Heart left ventricle (tissue), 16 donors: ENCODE measurements around the gene FOXN3. TPM values are rescaled to one million over a fixed set of nuclear protein-coding genes. Genes with fewer than 3 reads are reported as not detected.
A peak's percentile ranks its signal among the peaks of the same experiment; 100 is the strongest.

ENCODE experiments used
- ATAC-seq, 4 donors: fragments of 200-7000 bp; cut with Tn5 transposase; one replicate each; pipeline ENCODE4 v1.9.1; 2020 to 2022; ENCODE audit warnings: moderate library complexity in 4 of 4, mild to moderate bottlenecking in 3 of 4, moderate number of reproducible peaks in 1 of 4
- DNase-seq, 5 donors: peaks; one replicate each; pipeline ENCODE4 v3.0.0-alpha.2; 2020
- H3K27ac ChIP-seq, 12 donors: fragments of 200-600 bp; sonication (generic) in 4 of 12; one replicate each; pipeline versions ENCODE4 v1.5.0 to v1.8.0; 2016 to 2022; ENCODE audit warnings: mild to moderate bottlenecking in 2 of 12
- H3K27me3 ChIP-seq, 9 donors: fragments of 200-600 bp; sonication (generic) in 2 of 9; one replicate each; pipeline versions ENCODE4 v1.5.1 to v1.8.0; 2016 to 2022; ENCODE audit warnings: mild to moderate bottlenecking in 3 of 9
- H3K36me3 ChIP-seq, 9 donors: fragments of 200-600 bp; sonication (generic) in 2 of 9; one replicate each; pipeline versions ENCODE4 v1.5.0 to v1.8.0; 2018 to 2022; ENCODE audit warnings: mild to moderate bottlenecking in 2 of 9
- H3K4me1 ChIP-seq, 12 donors: fragments of 200-600 bp; sonication (generic) in 4 of 12; one replicate each; pipeline versions ENCODE4 v1.5.0 to v1.8.0; 2016 to 2022; ENCODE audit warnings: mild to moderate bottlenecking in 3 of 12
- H3K4me3 ChIP-seq, 12 donors: fragments of 200-600 bp; sonication (generic) in 4 of 12; one replicate each; pipeline versions ENCODE4 v1.5.0 to v1.8.0; 2017 to 2022; ENCODE audit warnings: mild to moderate bottlenecking in 9 of 12, moderate library complexity in 4 of 12
- H3K9me3 ChIP-seq, 12 donors: fragments of 200-600 bp; sonication (generic) in 4 of 12; one replicate each; pipeline versions ENCODE4 v1.5.0 to v1.8.0; 2016 to 2022; ENCODE audit warnings: mild to moderate bottlenecking in 1 of 12
- POLR2A ChIP-seq, 2 donors: fragments of 450-650 bp; IDR thresholded peaks; one replicate each; pipeline ENCODE4 v1.6.1; 2017; ENCODE audit warnings: antibody characterized with exemption in 2 of 2, mild to moderate bottlenecking in 2 of 2, moderate library complexity in 2 of 2
- WGBS, 4 donors: extraction: QIAGEN DNeasy Blood & Tissue Kit in 2 of 4; methylation state at CpG; one replicate each; pipeline versions ENCODE4 v1.1.5 to v1.1.7; 2013 to 2018; 5-methylcytosine and 5-hydroxymethylcytosine counted together
- intact Hi-C, 10 donors: fragments of 100-400 bp; cut with DNase I; formaldehyde crosslinking; loops; one replicate each; pipeline versions ENCODE4 v1.11.1 to v1.14.2; 2022
- polyA plus RNA-seq, 2 donors: library from polyadenylated mRNA; stranded (reverse); fragments of 200-250 nt; gene quantifications; one replicate each; pipeline ENCODE4 v1.2.3, GENCODE V29; 2013
- total RNA-seq, 9 donors: library from RNA; depleted of rRNA in 2 of 9; stranded (reverse); fragments of >200 nt in 2 of 9; fragmentation: NEBNext Ultra II Directional in 3 of 9; extraction: Animal tissue kit (Norgen Biotek cat#: 25700) in 3 of 9; gene quantifications; one replicate each; pipeline versions ENCODE4 v1.1.0 to v1.2.4, GENCODE V29; 2016 to 2023
- TF ChIP-seq, protein P1 (sequence below), 12 donors: fragments of 200-600 bp; sonication (generic) in 4 of 12; IDR thresholded peaks; one replicate each; pipeline versions ENCODE4 v1.5.0 to v1.8.0; 2018 to 2022; ENCODE audit warnings: antibody characterized with exemption in 12 of 12, mild to moderate bottlenecking in 5 of 12
- donor health status: ischemic (EF 13 %, LVEDD 7.1; RV severe dilation, severe dysfunction).
- donor health status: healthy with polysubstance abuse.
- donor health status: DM: no; HTN: yes; CAD: no.
- donor health status: DM: no; HTN: no; CAD: no.
- donor health status: ischemic (EF 25% LVEDD 6.9; RV normal size, moderate dysfunction).
- donor health status: ischemic (EF 25% LVEDD 5.7; RV mildly dilated, moderate dysfunction).
- donor health status: healthy.
- donor health status: DM: yes; HTN: yes; CAD: no.
- donor health status: ischemic (EF 35%, LVEDD 5.7; RV mildly dilated, moderate dysfunction).
- donor health status: nonischemic (EF 11% LVEDD 7.7; RV severe dilation, severe dysfunction).
- donor health status: DM: yes; HTN: yes; CAD: no.
- donor health status: PGD.
- donor health status: ischemic (EF 29% LVEDD 5.4; RV normal size, mild dysfunction).
- donor health status: nonischemic (EF 23%, LVEDD 6.1; RV moderate dilation, normal function).

The FOXN3 gene
- total and polyA plus RNA-seq, 11 donors: 24.4 to 161 (median 111) TPM

DNA sequence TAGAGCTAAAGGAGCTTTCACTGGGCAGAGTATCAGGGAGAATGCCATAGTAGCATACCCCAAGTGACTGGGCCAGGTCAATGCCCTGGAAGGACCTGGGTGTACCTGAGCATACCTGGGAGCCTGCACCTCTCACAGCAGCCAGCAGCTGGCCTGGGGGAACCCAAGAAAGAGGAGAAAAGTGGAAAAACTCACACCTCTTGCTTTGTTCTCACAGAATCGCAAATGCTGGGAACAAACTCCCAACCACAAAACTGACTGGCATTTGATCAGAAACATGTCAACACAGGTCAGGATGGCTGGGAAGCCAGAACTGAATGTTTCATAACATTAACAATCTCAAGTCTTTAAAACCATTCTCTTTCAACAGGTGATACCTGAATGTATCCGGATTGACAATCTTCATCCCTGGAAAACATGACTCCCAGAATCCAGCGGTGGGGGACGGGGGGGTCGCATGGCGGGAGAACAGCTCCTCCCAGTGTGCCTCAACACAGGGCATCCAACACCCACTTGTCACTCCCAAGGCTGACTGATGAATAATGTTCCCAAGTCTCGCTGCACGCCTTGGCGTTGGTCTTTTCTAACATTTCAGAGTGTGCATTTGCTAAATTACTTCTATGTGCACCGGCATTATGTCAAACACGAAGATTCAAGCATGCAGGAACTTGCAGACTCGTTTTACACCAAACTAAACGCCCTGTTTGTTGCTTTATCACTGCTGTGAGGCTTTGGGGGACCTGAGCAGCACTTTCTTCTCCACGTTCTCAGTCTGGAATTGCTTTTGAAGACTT lies 7.9 kb downstream of the FOXN3 start:
- intact Hi-C loops: loop anchor here in 5 of 10 donors (5.0 to 10.0 kb wide), 7 partner anchors 42 to 506 kb away; no protein-coding TSS in a partner anchor
- 60 to 68% (median 66%) methylated on average over 14 of the region's 14 CpGs for WGBS, 4 donors
- no peaks in the 10 kb centered on the region for H3K27me3 ChIP-seq
- DNase-seq (no peak), ATAC-seq (peak in 1 of 4 donors; percentile 33)
- peak overlapping the region in 3 of 12 donors; percentile 13 to 62 (median 44) for H3K27ac ChIP-seq
- peaks cover 12 to 54% (median 46%) of the 10 kb centered on the region in 12 donors for H3K4me1 ChIP-seq
- peaks cover 0 to 33% (median 18%) of the 10 kb centered on the region in 9 donors for H3K36me3 ChIP-seq
- no peak for TF ChIP-seq POLR2A (IDR thresholded peaks at IDR 0.05)
- TF ChIP-seq, protein P1, sequence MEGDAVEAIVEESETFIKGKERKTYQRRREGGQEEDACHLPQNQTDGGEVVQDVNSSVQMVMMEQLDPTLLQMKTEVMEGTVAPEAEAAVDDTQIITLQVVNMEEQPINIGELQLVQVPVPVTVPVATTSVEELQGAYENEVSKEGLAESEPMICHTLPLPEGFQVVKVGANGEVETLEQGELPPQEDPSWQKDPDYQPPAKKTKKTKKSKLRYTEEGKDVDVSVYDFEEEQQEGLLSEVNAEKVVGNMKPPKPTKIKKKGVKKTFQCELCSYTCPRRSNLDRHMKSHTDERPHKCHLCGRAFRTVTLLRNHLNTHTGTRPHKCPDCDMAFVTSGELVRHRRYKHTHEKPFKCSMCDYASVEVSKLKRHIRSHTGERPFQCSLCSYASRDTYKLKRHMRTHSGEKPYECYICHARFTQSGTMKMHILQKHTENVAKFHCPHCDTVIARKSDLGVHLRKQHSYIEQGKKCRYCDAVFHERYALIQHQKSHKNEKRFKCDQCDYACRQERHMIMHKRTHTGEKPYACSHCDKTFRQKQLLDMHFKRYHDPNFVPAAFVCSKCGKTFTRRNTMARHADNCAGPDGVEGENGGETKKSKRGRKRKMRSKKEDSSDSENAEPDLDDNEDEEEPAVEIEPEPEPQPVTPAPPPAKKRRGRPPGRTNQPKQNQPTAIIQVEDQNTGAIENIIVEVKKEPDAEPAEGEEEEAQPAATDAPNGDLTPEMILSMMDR (IDR thresholded peaks at IDR 0.05): no peak
- H3K9me3 ChIP-seq: no peaks in the 10 kb centered on the region
- no peak overlapping the region for H3K4me3 ChIP-seq

- no peak overlapping the region for H3K4me3 ChIP-seq
- 41 to 55% (median 48%) methylated on average over 4 of the region's 4 CpGs for WGBS, 4 donors
- TF ChIP-seq POLR2A (IDR thresholded peaks at IDR 0.05): no peak
- TF ChIP-seq, protein P1 (IDR thresholded peaks at IDR 0.05): no peak
- no peak for DNase-seq
- H3K27ac ChIP-seq: peak overlapping the region in 1 of 12 donors; percentile 62
- ATAC-seq: no peak
- peaks cover 12 to 53% (median 46%) of the 10 kb centered on the region in 12 donors for H3K4me1 ChIP-seq
- H3K27me3 ChIP-seq: no peaks in the 10 kb centered on the region
- intact Hi-C loops: loop anchor here in 5 of 10 donors (5.0 to 10.0 kb wide), 7 partner anchors 41 to 507 kb away; no protein-coding TSS in a partner anchor
- no peaks in the 10 kb centered on the region for H3K9me3 ChIP-seq
- peaks cover 0 to 33% (median 21%) of the 10 kb centered on the region in 9 donors for H3K36me3 ChIP-seq
Observed at GRCh38 chr14:89407856-89408255, 9.2 kb downstream of the FOXN3 start.

GRCh38 chr14:89406941-89407340 lies 10.1 kb downstream of the FOXN3 start:
- H3K9me3 ChIP-seq: no peaks in the 10 kb centered on the region
- TF ChIP-seq, protein P1 (IDR thresholded peaks at IDR 0.05): no peak
- TF ChIP-seq POLR2A (IDR thresholded peaks at IDR 0.05): no peak
- DNase-seq (no peak), ATAC-seq (peak in 3 of 4 donors; percentile 29 to 69 (median 57))
- intact Hi-C loops: loop anchor here in 5 of 10 donors (5.0 to 10.0 kb wide), 7 partner anchors 40 to 508 kb away; no protein-coding TSS in a partner anchor
- no peak overlapping the region for H3K4me3 ChIP-seq
- 1 to 7% (median 2%) methylated on average over 4 of the region's 4 CpGs for WGBS, 4 donors
- peak overlapping the region in 5 of 12 donors; percentile 4 to 62 (median 17) for H3K27ac ChIP-seq
- peaks cover 12 to 62% (median 50%) of the 10 kb centered on the region in 12 donors for H3K4me1 ChIP-seq
- H3K36me3 ChIP-seq: peaks cover 0 to 28% (median 16%) of the 10 kb centered on the region in 9 donors
- H3K27me3 ChIP-seq: no peaks in the 10 kb centered on the region

DNA sequence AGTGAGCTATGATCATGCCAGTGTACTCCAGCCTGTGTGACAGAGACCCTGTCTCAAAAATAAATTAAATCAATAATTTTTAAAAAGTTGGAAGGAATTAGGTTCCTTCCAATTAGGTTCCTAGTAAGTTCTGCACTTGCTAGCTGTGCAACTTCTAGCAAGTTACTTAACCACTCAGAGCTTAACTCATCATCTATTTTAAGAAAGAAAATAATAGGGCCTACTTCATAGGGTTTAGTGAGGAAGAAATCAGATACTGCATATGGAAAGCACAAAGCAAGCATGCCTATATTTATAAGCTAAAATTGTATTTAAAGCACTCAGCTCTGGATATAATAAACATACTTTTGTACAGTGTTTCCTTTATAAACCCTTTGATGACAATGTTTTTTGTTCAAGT lies 10.7 kb downstream of the FOXN3 start:
- DNase-seq (no peak), ATAC-seq (no peak)
- H3K4me1 ChIP-seq: peaks cover 12 to 68% (median 54%) of the 10 kb centered on the region in 12 donors
- peaks cover 0 to 22% (median 10%) of the 10 kb centered on the region in 9 donors for H3K36me3 ChIP-seq
- H3K27me3 ChIP-seq: no peaks in the 10 kb centered on the region
- H3K4me3 ChIP-seq: no peak overlapping the region
- intact Hi-C loops: loop anchor here in 5 of 10 donors (5.0 to 10.0 kb wide), 7 partner anchors 39 to 508 kb away; no protein-coding TSS in a partner anchor
- TF ChIP-seq, protein P1 (IDR thresholded peaks at IDR 0.05): no peak
- TF ChIP-seq POLR2A (IDR thresholded peaks at IDR 0.05): no peak
- H3K27ac ChIP-seq: peak overlapping the region in 1 of 12 donors; percentile 62
- H3K9me3 ChIP-seq: no peaks in the 10 kb centered on the region
